HFF-Myc (cell line): ENCODE data around the gene GPC5.

ENCODE experiments used
- DNase-seq: peaks from one replicate; pipeline ENCODE4 v3.0.0-alpha.2; 2011; ENCODE audit warnings: low read depth; ENCODE audit errors: extremely low read depth
- H3K4me3 ChIP-seq: replicated peaks from 2 replicates; pipeline ENCODE4 v1.5.1; 2011; ENCODE audit warnings: low read depth, mild to moderate bottlenecking, control low read depth, low read length
- TF ChIP-seq, protein P1 (sequence below): IDR thresholded peaks from 2 replicates; pipeline ENCODE4 v1.5.1; 2012; ENCODE audit warnings: mild to moderate bottlenecking, low read depth, low read length, control low read depth; ENCODE audit errors: missing control alignments

The GPC5 gene

DNA sequence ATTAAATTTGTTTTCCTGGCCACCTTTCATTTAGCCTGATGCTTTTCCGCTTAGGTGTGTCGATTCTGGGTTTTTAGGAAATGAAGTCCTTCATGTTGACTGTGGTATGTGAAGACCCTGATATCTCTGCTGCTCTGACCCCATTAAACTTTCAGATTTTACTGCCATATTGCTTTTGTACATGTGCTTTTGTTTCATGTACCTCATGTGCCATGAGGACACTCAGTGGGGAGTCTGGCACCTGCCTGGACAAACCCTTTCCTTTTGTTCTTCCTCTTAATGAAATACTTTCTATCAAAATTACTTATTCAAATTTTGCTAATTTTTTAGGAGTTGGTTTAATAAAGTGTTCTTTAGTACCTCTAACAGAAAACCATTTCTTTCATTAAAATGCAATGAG lies 774.8 kb downstream of the GPC5 start:
- H3K4me3 ChIP-seq = no peak overlapping the region
- no peak for DNase-seq
- TF ChIP-seq, protein P1, sequence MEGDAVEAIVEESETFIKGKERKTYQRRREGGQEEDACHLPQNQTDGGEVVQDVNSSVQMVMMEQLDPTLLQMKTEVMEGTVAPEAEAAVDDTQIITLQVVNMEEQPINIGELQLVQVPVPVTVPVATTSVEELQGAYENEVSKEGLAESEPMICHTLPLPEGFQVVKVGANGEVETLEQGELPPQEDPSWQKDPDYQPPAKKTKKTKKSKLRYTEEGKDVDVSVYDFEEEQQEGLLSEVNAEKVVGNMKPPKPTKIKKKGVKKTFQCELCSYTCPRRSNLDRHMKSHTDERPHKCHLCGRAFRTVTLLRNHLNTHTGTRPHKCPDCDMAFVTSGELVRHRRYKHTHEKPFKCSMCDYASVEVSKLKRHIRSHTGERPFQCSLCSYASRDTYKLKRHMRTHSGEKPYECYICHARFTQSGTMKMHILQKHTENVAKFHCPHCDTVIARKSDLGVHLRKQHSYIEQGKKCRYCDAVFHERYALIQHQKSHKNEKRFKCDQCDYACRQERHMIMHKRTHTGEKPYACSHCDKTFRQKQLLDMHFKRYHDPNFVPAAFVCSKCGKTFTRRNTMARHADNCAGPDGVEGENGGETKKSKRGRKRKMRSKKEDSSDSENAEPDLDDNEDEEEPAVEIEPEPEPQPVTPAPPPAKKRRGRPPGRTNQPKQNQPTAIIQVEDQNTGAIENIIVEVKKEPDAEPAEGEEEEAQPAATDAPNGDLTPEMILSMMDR = no peak

DNA sequence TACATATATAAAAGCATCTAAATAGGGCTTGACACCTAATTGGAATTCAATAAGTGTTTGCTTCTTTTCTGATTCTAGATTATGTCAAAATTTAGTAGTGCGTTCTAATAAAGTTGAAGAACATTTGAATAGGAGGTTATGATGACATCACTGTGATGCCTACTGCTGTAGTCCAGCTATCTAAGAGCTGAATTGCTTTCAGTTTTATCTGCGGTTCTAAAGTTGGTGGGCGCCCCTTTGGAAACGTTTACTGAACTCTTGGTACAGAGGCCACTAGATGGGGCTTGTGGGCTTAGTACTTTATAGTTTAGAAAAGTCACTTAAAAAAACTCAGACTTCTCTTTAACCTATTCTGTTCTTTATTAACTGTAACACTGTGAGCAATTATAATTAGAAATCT lies 776.9 kb downstream of the GPC5 start:
- DNase-seq = no peak

DNA sequence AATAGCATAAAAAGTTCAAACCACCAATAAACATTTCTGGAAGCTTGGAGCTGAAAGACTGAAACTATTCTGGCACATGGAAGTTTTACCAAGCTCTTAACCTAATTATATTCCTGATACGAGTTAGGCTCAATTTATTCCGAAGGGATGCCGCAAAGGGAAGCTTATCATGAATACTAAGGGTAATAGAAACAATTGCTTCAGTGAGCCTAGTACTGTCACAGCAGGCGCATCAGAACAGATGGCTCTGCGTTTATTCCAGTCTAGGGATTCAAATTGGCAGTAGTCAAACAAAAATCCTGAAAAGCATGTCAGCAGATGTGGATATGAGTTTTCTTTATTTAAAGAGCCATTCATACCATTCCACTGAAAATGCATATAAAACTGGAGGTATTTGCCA lies 779.5 kb downstream of the GPC5 start:
- TF ChIP-seq, protein P1 = no peak
- no peak overlapping the region for H3K4me3 ChIP-seq
- no peak for DNase-seq

More for the DNA sequence above, 776.9 kb downstream of the GPC5 start:
- TF ChIP-seq, protein P1 = no peak
- no peak overlapping the region for H3K4me3 ChIP-seq

DNA sequence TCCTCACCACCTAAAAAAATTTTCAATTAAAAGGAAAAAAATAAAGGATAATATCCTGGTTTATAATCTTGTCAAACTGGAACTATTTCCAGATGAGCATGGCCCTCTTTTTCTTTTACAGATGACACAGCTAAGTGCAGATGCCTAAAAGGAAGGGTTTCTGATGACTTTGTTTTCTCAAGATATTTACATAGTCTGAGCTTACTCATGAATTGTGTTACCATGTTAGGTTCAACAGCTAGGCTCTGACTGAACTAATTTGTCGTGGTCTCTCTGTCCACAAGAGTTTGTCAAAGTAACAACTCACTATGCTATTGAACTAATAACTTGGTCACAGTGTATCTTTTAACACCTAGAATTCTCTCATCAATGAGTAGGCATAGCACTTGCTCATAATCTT lies 780.8 kb downstream of the GPC5 start:
- DNase-seq = no peak
- TF ChIP-seq, protein P1 = no peak

DNA sequence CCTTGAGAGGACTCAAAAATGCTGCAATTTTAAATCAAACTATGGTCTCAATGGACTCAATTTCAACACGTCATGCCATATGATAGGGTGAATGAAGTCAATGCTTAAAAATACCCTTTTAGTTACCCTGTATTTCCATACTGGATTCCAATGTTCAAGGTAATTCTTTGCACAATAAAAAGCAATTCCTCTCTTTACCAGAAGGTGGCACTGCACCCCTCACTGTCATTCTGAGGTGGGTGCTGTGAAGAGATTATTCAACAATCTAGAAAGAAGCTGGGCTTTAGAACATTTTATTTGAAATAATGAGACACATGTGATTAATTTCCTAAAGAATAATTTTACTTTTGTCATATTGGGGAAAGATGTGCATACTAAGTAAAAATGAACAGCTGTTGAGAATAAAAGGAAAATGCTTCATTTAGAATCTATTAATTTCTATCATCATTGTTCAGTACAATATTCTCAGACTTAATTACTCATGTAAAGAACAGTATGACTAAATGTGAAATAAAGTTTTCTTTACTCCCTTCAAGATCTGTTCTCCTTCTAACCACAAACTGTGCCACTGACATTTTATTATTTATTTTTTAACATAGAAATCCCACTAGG lies 789.1 kb downstream of the GPC5 start:
- DNase-seq = peak; percentile 16
- TF ChIP-seq, protein P1 = peak; percentile 64
- H3K4me3 ChIP-seq = no peak overlapping the region

More for the DNA sequence above, 780.8 kb downstream of the GPC5 start:
- no peak overlapping the region for H3K4me3 ChIP-seq

DNA sequence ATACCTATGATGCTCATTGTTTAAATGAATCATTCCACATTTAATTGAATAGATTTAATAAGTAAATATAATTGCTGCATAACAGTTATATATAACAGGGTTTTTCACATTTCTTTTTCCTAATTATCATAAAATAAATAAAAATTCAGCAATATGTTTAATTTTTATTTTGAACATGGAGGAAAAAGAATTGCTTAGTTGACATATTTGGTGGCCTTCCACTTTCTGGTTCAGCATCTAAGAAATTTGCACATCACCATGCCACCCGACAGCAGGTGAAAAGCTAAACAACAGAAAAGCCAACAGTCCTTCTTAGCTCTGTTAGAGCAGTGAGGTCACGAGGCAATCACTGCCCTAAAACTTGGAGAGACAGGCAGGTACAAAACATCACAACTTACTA lies 790.2 kb downstream of the GPC5 start:
- TF ChIP-seq, protein P1 = no peak
- H3K4me3 ChIP-seq = no peak overlapping the region
- no peak for DNase-seq
